ENCODE measurements around the gene HOXD8.

The HOXD8 gene

GRCh38 chr2:176098366-176099158 is 30.9 kb upstream of the HOXD8 start:
- TF ChIP-seq PKNOX1 (IDR thresholded peaks at IDR 0.05) = no peak
- no peak for TF ChIP-seq BHLHE40 (IDR thresholded peaks at IDR 0.05; ENCODE audit: borderline replicate concordance)
- no peak for TF ChIP-seq NFRKB (IDR thresholded peaks at IDR 0.05)
- TF ChIP-seq ELF4 (IDR thresholded peaks at IDR 0.05) = no peak
- TF ChIP-seq ARNT (IDR thresholded peaks at IDR 0.05) = no peak
- TF ChIP-seq FOXA1 (IDR thresholded peaks at IDR 0.05) = no peak
- TF ChIP-seq SP1 (IDR thresholded peaks at IDR 0.05) = no peak
- TF ChIP-seq FOXM1 (IDR thresholded peaks at IDR 0.05; ENCODE audit: borderline replicate concordance) = no peak
- TF ChIP-seq FOXK2 (IDR thresholded peaks at IDR 0.05) = no peak
- no peak for TF ChIP-seq LEF1 (IDR thresholded peaks at IDR 0.05; ENCODE audit: borderline replicate concordance)
- no peak for TF ChIP-seq ZNF384 (IDR thresholded peaks at IDR 0.05)
- TF ChIP-seq L3MBTL2 (conservative IDR thresholded peaks at IDR 0.05) = no peak
- no peak for TF ChIP-seq SUZ12 (IDR thresholded peaks at IDR 0.05)
- TF ChIP-seq HDGF (IDR thresholded peaks at IDR 0.05; ENCODE audit: borderline replicate concordance) = no peak
- no peak for TF ChIP-seq CTBP1 (IDR thresholded peaks at IDR 0.05; ENCODE audit: borderline replicate concordance)
- TF ChIP-seq TARDBP (IDR thresholded peaks at IDR 0.05) = no peak
- ChIA-PET POLR2A (interaction anchor here (1.0 to 6.5 kb wide), 3 partner anchors 6 to 97 kb away, joined by 3 to 117 read pairs (median 10); partner anchors contain the start of genes HOXD11 and LNPK), CTCF (no interaction called here)
- DNase-seq (ENCODE audit: extremely low spot score) = no peak

GRCh38 chr2:176099159-176099727 is 30.3 kb upstream of the HOXD8 start:
- no peak for DNase-seq (ENCODE audit: extremely low spot score)
- ChIA-PET POLR2A (no interaction called here), CTCF (interaction anchor here (0.6 kb wide), 1 partner anchor 480 kb away, joined by 5 read pairs; no protein-coding TSS in a partner anchor)
- TF ChIP-seq SUZ12 (IDR thresholded peaks at IDR 0.05) (no peak), LEF1 (IDR thresholded peaks at IDR 0.05; ENCODE audit: borderline replicate concordance) (no peak), PKNOX1 (IDR thresholded peaks at IDR 0.05) (no peak), FOXM1 (IDR thresholded peaks at IDR 0.05; ENCODE audit: borderline replicate concordance) (no peak), ARNT (IDR thresholded peaks at IDR 0.05) (no peak), L3MBTL2 (conservative IDR thresholded peaks at IDR 0.05) (no peak), NFRKB (IDR thresholded peaks at IDR 0.05) (no peak), ELF4 (IDR thresholded peaks at IDR 0.05) (no peak)

- TF ChIP-seq SUZ12 (IDR thresholded peaks at IDR 0.05) = no peak
- DNase-seq (ENCODE audit: extremely low spot score) = no peak
- POLR2A ChIA-PET = no interaction called here
- CTCF ChIA-PET = interaction anchor here (0.6 kb wide), 1 partner anchor 480 kb away, joined by 5 read pairs; no protein-coding TSS in a partner anchor
Measured at GRCh38 chr2:176099728-176100546, 29.6 kb upstream of the HOXD8 start, which contains the start of gene HOXD12. TSS of gene HOXD12 (plus strand) at chr2:176099795. CDS start at chr2:176099802, 7 bp downstream.

DNA sequence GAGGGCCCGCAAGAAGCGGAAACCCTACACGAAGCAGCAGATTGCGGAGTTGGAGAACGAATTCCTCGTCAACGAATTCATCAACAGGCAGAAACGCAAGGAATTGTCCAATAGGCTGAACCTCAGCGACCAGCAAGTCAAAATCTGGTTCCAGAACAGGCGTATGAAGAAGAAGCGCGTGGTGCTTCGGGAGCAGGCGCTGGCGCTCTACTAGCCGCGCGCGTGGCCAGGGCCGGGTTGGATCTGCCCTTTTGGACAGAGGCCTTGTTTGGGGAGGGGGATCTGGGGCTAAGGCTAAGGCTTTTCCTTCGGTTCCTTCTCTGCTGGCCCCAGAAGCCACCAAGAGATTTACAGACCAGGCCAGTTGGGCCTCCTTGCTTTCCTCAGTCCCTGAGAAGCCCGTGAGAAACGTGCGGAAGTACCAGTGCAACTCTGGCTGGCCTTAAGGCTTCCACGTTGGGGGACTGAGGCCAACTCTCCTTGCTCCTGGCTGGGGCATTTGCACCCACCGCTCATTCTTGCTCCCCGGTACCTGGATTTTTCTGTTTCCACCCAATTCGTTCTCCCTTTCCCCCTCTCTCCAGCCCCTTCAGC is 28.9 kb upstream of the HOXD8 start:
- ChIA-PET POLR2A (no interaction called here), CTCF (no interaction called here)
- TF ChIP-seq NFRKB (IDR thresholded peaks at IDR 0.05) (no peak), TARDBP (IDR thresholded peaks at IDR 0.05) (no peak), FOXM1 (IDR thresholded peaks at IDR 0.05; ENCODE audit: borderline replicate concordance) (no peak), ARNT (IDR thresholded peaks at IDR 0.05) (no peak), BHLHE40 (IDR thresholded peaks at IDR 0.05; ENCODE audit: borderline replicate concordance) (no peak), ELF4 (IDR thresholded peaks at IDR 0.05) (no peak), PKNOX1 (IDR thresholded peaks at IDR 0.05) (no peak), SP1 (IDR thresholded peaks at IDR 0.05) (no peak), FOXA1 (IDR thresholded peaks at IDR 0.05) (no peak), LEF1 (IDR thresholded peaks at IDR 0.05; ENCODE audit: borderline replicate concordance) (no peak), HDGF (IDR thresholded peaks at IDR 0.05; ENCODE audit: borderline replicate concordance) (no peak), ZNF384 (IDR thresholded peaks at IDR 0.05) (no peak), L3MBTL2 (conservative IDR thresholded peaks at IDR 0.05) (no peak), CTBP1 (IDR thresholded peaks at IDR 0.05; ENCODE audit: borderline replicate concordance) (no peak), FOXK2 (IDR thresholded peaks at IDR 0.05) (no peak), SUZ12 (IDR thresholded peaks at IDR 0.05) (no peak)
- DNase-seq (ENCODE audit: extremely low spot score) = no peak

DNA sequence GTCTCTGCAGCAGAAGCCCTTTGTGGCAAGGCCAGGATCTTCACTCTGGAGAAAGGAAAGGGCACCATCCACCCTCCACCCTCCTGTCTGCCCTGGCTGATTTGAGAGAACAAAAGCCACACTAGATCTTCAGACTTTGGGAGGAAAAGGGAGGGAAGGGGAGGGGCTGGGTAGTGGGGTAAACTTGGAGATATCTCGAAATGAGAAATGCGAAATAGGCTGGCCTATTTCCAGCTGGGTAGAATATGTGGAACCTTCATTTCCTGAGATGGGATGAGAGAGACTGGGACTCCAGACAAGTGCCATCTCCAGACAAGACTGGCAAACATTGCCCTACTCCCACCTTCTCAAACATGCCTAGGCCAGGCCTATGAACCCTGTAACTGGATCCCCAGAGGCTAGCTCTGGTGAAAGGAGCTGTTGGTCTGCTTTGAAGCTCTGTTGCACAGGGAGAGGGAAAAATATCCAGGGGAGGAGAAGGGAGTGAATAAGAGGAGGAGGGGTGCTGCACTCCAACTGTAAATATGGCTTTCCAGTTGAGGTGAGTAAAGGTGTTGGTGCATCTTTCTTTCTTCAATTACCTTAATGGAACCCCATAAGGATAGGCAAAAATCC is 28.2 kb upstream of the HOXD8 start:
- ChIA-PET CTCF (interaction anchor here (0.7 kb wide), 1 partner anchor 29 kb away, joined by 3 read pairs; no protein-coding TSS in a partner anchor), POLR2A (interaction anchor here (1.5 kb wide), 1 partner anchor 100 kb away, joined by 4 read pairs; the partner anchor contains the start of gene LNPK)
- TF ChIP-seq FOXK2 (IDR thresholded peaks at IDR 0.05) (no peak), TARDBP (IDR thresholded peaks at IDR 0.05) (no peak), SP1 (IDR thresholded peaks at IDR 0.05) (no peak), HDGF (IDR thresholded peaks at IDR 0.05; ENCODE audit: borderline replicate concordance) (no peak), ARNT (IDR thresholded peaks at IDR 0.05) (no peak), CTBP1 (IDR thresholded peaks at IDR 0.05; ENCODE audit: borderline replicate concordance) (no peak), ZNF384 (IDR thresholded peaks at IDR 0.05) (no peak), L3MBTL2 (conservative IDR thresholded peaks at IDR 0.05) (no peak), FOXM1 (IDR thresholded peaks at IDR 0.05; ENCODE audit: borderline replicate concordance) (no peak), FOXA1 (IDR thresholded peaks at IDR 0.05) (no peak), SUZ12 (IDR thresholded peaks at IDR 0.05) (no peak), BHLHE40 (IDR thresholded peaks at IDR 0.05; ENCODE audit: borderline replicate concordance) (no peak), ELF4 (IDR thresholded peaks at IDR 0.05) (no peak), PKNOX1 (IDR thresholded peaks at IDR 0.05) (no peak)
- no peak for DNase-seq (ENCODE audit: extremely low spot score)
